A673 (cell line): ENCODE measurements around the gene CXCR5.

ENCODE experiments used
- CTCF ChIP-seq: fragments of 300-800, 200-600 bp; sonication (generic); conservative IDR thresholded peaks from 2 replicates; pipeline ENCODE4 v1.5.1; 2017; ENCODE audit warnings: low read depth, mild to moderate bottlenecking, antibody characterized with exemption, low read length, moderate library complexity, mixed read lengths
- EZH2 ChIP-seq: fragments of 200-600 bp; sonication (generic); IDR thresholded peaks from 2 replicates; pipeline ENCODE4 v1.6.1; 2017; ENCODE audit warnings: borderline replicate concordance, low read depth, mild to moderate bottlenecking, mixed read lengths, antibody characterized with exemption, low read length; ENCODE audit not compliant: poor library complexity, severe bottlenecking

- TF ChIP-seq EZH2 (no peak), CTCF (no peak)
Observed at GRCh38 chr11:118883004-118883367, 706 bp upstream of the CXCR5 start.
